A673 (cell line): ENCODE measurements around the gene FEM1A.

Source experiments
- CTCF ChIP-seq: fragments of 300-800, 200-600 bp; sonication (generic); conservative IDR thresholded peaks from 2 replicates; pipeline ENCODE4 v1.5.1; 2017; ENCODE audit warnings: low read depth, mild to moderate bottlenecking, antibody characterized with exemption, low read length, moderate library complexity, mixed read lengths
- EZH2 ChIP-seq: fragments of 200-600 bp; sonication (generic); IDR thresholded peaks from 2 replicates; pipeline ENCODE4 v1.6.1; 2017; ENCODE audit warnings: borderline replicate concordance, low read depth, mild to moderate bottlenecking, mixed read lengths, antibody characterized with exemption, low read length; ENCODE audit not compliant: poor library complexity, severe bottlenecking

GRCh38 chr19:4795400-4795799 is 3.9 kb downstream of the FEM1A start:
- TF ChIP-seq CTCF (no peak), EZH2 (no peak)
